Stimulated activated CD8-positive, alpha-beta memory T cell treated with anti-CD3 and anti-CD28 coated beads, Interleukin-15, amount 100 ng/mL, for 1 hour (primary cell): ENCODE data around the gene ZCCHC8.
"Not testable (repeated sequence)": the region's sequence is repeated elsewhere in the genome, so short reads cannot be mapped to it uniquely, and the experiment has no call there.

Source experiments
- DNase-seq: peaks from one replicate; pipeline ENCODE4 v3.0.0-alpha.2; 2020; ENCODE audit warnings: low read depth

Gene ZCCHC8

GRCh38 chr12:122471324-122472226 lies 29.2 kb downstream of the ZCCHC8 start:
- DNase-seq = no peak

DNA sequence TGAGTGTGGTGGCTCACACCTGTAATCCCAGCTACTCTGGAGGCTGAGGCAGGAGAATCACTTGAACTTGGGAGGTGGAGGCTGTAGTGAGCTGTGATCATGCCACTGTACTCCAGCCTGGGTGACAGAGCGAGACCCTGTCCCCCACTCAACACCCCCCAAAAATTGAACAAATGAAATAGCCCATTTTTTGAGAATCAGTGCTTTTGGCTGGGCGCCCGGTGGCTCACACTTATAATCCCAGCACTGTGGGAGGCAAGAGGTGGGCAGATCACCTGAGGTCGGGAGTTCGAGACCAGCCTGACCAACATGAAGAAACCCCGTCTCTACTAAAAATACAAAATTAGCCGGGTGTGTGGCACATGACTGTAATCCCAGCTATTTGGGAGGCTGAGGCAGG lies 30.2 kb downstream of the ZCCHC8 start:
- not testable (repeated sequence) for DNase-seq

- DNase-seq = not testable (repeated sequence)
These were observed 30.9 kb downstream of the ZCCHC8 start for GRCh38 chr12:122469856-122470255.

- DNase-seq = no peak
These were observed 32.7 kb downstream of the ZCCHC8 start for GRCh38 chr12:122467983-122468382.

DNA sequence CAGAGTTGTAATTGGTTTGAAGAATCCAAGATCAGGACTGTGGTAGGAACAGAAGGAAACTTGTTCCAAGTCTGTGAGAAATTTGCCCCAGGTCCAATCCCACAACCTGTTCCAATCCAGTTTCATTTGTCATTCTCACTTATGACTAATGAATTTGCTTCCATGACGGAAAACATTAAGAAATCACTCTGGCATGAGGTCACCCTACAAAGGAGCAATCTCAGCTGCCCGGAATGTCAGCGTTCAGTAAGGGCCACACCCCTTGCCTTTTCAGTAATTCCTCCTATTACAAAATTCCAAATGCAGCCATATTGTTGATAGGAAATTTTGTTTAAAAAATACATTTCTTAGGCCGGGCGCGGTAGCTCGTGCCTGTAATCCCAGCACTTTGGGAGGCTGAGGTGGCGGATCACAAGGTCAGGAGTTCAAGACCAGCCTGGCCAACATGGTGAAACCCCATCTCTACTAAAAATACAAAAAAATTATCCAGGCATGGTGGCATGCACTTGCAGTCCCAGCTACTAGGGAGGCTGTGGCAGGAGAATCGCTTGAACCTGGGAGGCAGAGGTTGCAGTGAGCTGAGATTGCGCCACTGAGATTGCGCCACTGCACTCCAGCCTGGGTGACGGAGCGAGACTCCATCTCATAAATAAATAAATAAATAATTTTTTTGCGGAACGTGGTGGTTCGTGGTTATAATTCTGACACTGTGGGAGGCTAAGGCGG lies 36.3 kb downstream of the ZCCHC8 start:
- not testable (repeated sequence) for DNase-seq

- no peak for DNase-seq
These were observed 40.1 kb downstream of the ZCCHC8 start for GRCh38 chr12:122460641-122461040.

DNA sequence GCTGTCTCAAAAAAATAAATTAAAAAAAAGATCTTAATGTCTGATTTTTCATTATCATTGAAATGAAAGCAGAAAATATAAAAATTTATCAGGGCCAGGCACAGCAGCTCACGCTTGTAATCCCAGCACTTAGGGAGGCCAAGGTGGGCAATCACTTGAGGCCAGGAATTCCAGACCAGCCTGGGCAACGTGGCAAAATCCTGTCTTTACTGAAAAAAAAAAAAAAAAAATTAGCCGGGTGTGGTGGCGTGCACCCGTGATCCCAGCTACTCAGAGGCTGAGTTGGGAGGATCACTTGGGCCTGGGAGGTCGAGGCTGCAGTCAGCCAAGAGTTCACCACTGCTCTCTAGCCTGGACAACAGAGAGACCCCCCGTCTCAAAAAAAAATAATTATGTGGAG lies 40.7 kb downstream of the ZCCHC8 start:
- DNase-seq = no peak

DNA sequence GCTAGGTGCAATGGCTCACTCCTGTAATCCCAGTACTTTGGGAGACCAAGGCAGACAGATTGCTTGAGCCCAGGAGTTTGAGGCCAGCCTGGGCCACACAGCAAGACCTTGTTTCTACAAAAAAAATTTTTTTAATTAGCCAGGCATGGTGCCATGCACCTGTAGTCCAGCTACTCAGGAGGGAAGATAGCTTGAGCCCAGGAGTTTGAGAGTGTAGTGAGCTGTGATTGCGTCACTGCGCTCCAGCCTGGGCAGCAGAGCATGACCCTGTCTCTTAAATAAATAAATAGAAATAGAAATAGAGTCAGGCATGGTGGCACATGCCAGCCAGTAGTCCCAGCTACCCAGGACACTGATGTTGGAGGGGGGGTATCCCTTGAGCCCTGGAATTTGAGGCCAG lies 41.5 kb downstream of the ZCCHC8 start:
- no peak for DNase-seq

- DNase-seq = no peak
These were observed 42.4 kb downstream of the ZCCHC8 start for GRCh38 chr12:122458105-122459035.

- no peak for DNase-seq
These were observed 43.1 kb downstream of the ZCCHC8 start for GRCh38 chr12:122457627-122458026.

DNA sequence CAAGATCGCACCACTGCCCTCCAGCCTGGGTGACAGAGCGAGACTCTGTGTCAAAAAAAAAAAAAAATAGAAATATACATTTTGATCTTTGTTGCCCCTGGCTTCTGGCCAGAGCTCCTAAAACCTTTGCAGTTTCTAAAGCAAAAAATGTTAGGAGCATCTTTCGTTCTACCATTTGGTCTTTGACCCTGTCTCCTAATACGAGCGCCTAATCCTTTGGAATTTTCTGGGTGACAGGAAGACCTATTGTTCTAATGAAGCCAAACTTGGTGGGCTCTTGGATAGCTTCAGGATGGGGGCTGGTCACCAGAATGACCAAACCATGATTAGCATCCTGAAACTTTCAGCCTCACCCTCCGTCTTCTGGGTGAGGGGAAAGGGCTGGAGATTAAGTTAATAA lies 46.0 kb downstream of the ZCCHC8 start:
- DNase-seq = no peak

- no peak for DNase-seq
These were observed 46.4 kb downstream of the ZCCHC8 start for GRCh38 chr12:122454250-122454721.

- DNase-seq = no peak
These were observed 47.9 kb downstream of the ZCCHC8 start for GRCh38 chr12:122452701-122453285.

DNA sequence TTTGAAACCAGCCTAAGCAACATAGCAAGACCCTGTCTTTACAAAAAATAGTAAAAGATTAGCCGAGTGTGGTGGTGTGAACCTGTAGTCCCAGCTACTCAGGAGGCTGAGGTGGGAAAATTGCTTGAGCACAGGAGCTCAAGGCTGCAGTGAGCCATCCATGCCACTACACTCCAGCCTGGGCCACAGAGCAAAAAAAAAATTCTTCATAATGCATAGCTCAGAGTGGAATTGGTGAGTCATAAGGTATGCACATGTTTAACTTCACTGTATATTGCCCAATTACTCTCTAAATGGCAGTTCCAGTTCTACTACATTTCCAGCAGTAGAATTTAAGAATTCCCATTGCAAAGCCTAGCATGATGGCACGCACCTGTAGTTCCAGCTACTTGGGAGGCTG lies 51.4 kb downstream of the ZCCHC8 start:
- DNase-seq = no peak

DNA sequence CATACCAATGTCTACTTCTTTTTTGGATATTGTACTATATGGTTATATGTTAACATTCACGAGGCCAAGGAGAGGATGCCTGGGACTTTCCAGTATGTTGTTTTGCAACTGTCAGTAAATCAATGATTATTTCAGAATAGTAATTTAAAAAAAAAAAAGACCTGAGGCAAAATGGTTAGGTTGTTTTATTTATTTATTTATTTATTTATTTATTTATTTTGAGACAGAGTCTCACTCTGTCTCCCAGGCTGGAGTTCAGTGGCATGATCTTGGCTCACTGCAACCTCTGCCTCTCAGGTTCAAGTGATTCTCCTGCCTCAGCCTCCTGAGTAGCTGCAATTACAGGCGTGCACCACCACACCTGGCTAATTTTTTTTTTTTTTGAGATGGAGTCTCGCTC lies 52.9 kb downstream of the ZCCHC8 start:
- DNase-seq = not testable (repeated sequence)

- DNase-seq = not testable (repeated sequence)
These were observed 54.3 kb downstream of the ZCCHC8 start for GRCh38 chr12:122446390-122446789.

GRCh38 chr12:122444071-122444470 lies 56.7 kb downstream of the ZCCHC8 start:
- DNase-seq = not testable (repeated sequence)

GRCh38 chr12:122438822-122439221 lies 61.9 kb downstream of the ZCCHC8 start:
- DNase-seq = not testable (repeated sequence)

DNA sequence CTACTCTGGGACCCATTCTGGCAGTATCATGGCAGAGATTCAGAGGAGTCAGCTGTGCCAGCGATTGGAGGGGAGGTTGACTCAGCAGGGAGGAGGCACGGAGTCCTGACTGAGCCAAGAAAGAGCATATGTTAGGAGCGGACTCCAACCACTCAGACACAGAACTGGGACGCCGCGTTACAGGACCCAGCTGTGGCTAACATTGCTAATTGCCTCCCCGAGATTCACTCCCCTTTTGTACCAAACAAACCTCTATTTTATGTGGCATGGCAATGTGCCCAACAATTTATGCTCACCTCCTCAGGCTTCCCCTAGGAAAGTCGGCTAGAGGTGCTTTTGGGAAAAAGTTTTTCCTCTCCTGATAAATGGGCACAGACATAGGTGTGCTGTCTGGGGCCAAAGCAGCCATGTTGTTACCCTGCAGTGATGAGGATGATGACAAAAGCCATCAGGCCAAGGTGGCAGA lies 63.0 kb downstream of the ZCCHC8 start:
- no peak for DNase-seq

- no peak for DNase-seq
These were observed 65.5 kb downstream of the ZCCHC8 start for GRCh38 chr12:122435186-122435585.

DNA sequence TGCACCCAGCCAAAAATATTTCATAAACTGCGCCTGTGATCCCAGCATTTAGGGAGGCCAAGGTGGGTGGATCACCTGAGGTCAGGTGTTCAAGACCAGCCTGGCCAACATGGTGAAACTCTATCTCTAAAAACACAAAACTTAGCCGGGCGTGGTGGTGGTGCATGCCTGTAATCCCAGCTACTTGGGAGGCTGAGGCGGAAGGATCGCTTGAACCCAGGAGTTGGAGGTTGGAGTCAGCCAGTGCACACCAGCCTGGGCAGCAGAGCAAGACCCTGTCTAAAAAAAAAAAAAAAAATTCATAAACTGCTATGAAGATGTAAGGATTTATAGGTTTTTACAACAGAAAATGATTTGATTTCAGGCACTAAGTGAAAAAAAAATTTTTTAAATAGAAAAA lies 71.7 kb downstream of the ZCCHC8 start:
- DNase-seq = not testable (repeated sequence)
